Fibroblast of skin of left biceps (primary cell): Measurements from ENCODE around the gene VPS41.

Source experiments
- DNase-seq, 2 experiments: peaks; one replicate each; pipeline ENCODE4 v3.0.0-alpha.2; 2013; ENCODE audit warnings: low read depth in 2 of 2

Gene VPS41

GRCh38 chr7:38731215-38731614 lies 177.8 kb downstream of the VPS41 start:
- peak in 1 of 2 experiments; percentile 5 for DNase-seq

- no peak for DNase-seq
Measured at GRCh38 chr7:38728145-38728544, 180.8 kb downstream of the VPS41 start.

- no peak for DNase-seq
Measured at GRCh38 chr7:38727184-38727940, 181.6 kb downstream of the VPS41 start.

- DNase-seq, result no peak
Measured at GRCh38 chr7:38723327-38723726, 185.7 kb downstream of the VPS41 start.

- no peak for DNase-seq
Measured at GRCh38 chr7:38716397-38716796, 192.6 kb downstream of the VPS41 start.

GRCh38 chr7:38709123-38709522 lies 199.9 kb downstream of the VPS41 start:
- no peak for DNase-seq

GRCh38 chr7:38704751-38705150 lies 204.2 kb downstream of the VPS41 start:
- no peak for DNase-seq

- DNase-seq, result no peak
Measured at GRCh38 chr7:38704041-38704547, 204.9 kb downstream of the VPS41 start.

- DNase-seq, result no peak
Measured at GRCh38 chr7:38703093-38703492, 205.9 kb downstream of the VPS41 start.

GRCh38 chr7:38702002-38702535 lies 206.9 kb downstream of the VPS41 start:
- DNase-seq, result no peak

GRCh38 chr7:38700116-38700515 lies 208.9 kb downstream of the VPS41 start:
- no peak for DNase-seq

GRCh38 chr7:38699471-38699870 lies 209.5 kb downstream of the VPS41 start:
- DNase-seq, result peak; percentile 32 to 48

GRCh38 chr7:38694326-38694725 lies 214.7 kb downstream of the VPS41 start:
- DNase-seq, result no peak

- DNase-seq, result no peak
Measured at GRCh38 chr7:38686888-38687287, 222.1 kb downstream of the VPS41 start.

GRCh38 chr7:38685851-38686250 lies 223.1 kb downstream of the VPS41 start:
- no peak for DNase-seq

GRCh38 chr7:38682606-38683005 lies 226.4 kb downstream of the VPS41 start:
- DNase-seq, result no peak

- DNase-seq, result peak; percentile 35
Measured at GRCh38 chr7:38681882-38682281, 227.1 kb downstream of the VPS41 start.

- no peak for DNase-seq
Measured at GRCh38 chr7:38679419-38679818, 229.6 kb downstream of the VPS41 start.

GRCh38 chr7:38678698-38679054 lies 230.3 kb downstream of the VPS41 start:
- DNase-seq, result no peak

- DNase-seq, result no peak
Measured at GRCh38 chr7:38677981-38678697, 230.9 kb downstream of the VPS41 start.

GRCh38 chr7:38675494-38676106 lies 233.4 kb downstream of the VPS41 start:
- DNase-seq, result no peak

GRCh38 chr7:38674513-38674912 lies 234.5 kb downstream of the VPS41 start:
- DNase-seq, result no peak
